ENCODE data around the gene CNOT11.
"Not testable (repeated sequence)": the region's sequence is repeated elsewhere in the genome, so short reads cannot be mapped to it uniquely, and the experiment has no call there.

CNOT11 gene

GRCh38 chr2:101245468-101245867 lies 7.2 kb upstream of the CNOT11 start:
- not testable (repeated sequence) for DNase-seq (ENCODE audit: low read depth)

GRCh38 chr2:101248756-101249155 lies 3.9 kb upstream of the CNOT11 start:
- not testable (repeated sequence) for DNase-seq (ENCODE audit: low read depth)

GRCh38 chr2:101249826-101250225 lies 2.9 kb upstream of the CNOT11 start:
- no peak for DNase-seq (ENCODE audit: low read depth)

GRCh38 chr2:101251246-101251781 lies 1.4 kb upstream of the CNOT11 start:
- DNase-seq (ENCODE audit: low read depth): not testable (repeated sequence)

- no peak for DNase-seq (ENCODE audit: low read depth)
Measured at GRCh38 chr2:101251844-101252407, 760 bp upstream of the CNOT11 start.

GRCh38 chr2:101253013-101253702 lies 472 bp downstream of the CNOT11 start:
- DNase-seq (ENCODE audit: low read depth): peak; percentile 61

- DNase-seq (ENCODE audit: low read depth): no peak
Measured at GRCh38 chr2:101253703-101254450, 1.2 kb downstream of the CNOT11 start.

- no peak for DNase-seq (ENCODE audit: low read depth)
Measured at GRCh38 chr2:101255501-101255900, 2.8 kb downstream of the CNOT11 start.

GRCh38 chr2:101256316-101256715 lies 3.6 kb downstream of the CNOT11 start:
- no peak for DNase-seq (ENCODE audit: low read depth)

GRCh38 chr2:101258804-101259203 lies 6.1 kb downstream of the CNOT11 start:
- no peak for DNase-seq (ENCODE audit: low read depth)

- DNase-seq (ENCODE audit: low read depth): no peak
Measured at GRCh38 chr2:101262142-101262541, 9.5 kb downstream of the CNOT11 start.

GRCh38 chr2:101263377-101263800 lies 10.7 kb downstream of the CNOT11 start:
- no peak for DNase-seq (ENCODE audit: low read depth)

- DNase-seq (ENCODE audit: low read depth): no peak
Measured at GRCh38 chr2:101264360-101264939, 11.8 kb downstream of the CNOT11 start.

- no peak for DNase-seq (ENCODE audit: low read depth)
Measured at GRCh38 chr2:101265893-101266499, 13.3 kb downstream of the CNOT11 start.

- DNase-seq (ENCODE audit: low read depth): no peak
Measured at GRCh38 chr2:101267671-101268656, 15.3 kb downstream of the CNOT11 start.

- no peak for DNase-seq (ENCODE audit: low read depth)
Measured at GRCh38 chr2:101270700-101271259, 18.1 kb downstream of the CNOT11 start.

- DNase-seq (ENCODE audit: low read depth): no peak
Measured at GRCh38 chr2:101272045-101272784, 19.5 kb downstream of the CNOT11 start.

GRCh38 chr2:101273056-101273455 lies 20.4 kb downstream of the CNOT11 start:
- DNase-seq (ENCODE audit: low read depth): no peak

- DNase-seq (ENCODE audit: low read depth): no peak
Measured at GRCh38 chr2:101274142-101274541, 21.5 kb downstream of the CNOT11 start.

- DNase-seq (ENCODE audit: low read depth): no peak
Measured at GRCh38 chr2:101277111-101277510, 24.4 kb downstream of the CNOT11 start.
